ENCODE data around the gene DHX36.

DNA sequence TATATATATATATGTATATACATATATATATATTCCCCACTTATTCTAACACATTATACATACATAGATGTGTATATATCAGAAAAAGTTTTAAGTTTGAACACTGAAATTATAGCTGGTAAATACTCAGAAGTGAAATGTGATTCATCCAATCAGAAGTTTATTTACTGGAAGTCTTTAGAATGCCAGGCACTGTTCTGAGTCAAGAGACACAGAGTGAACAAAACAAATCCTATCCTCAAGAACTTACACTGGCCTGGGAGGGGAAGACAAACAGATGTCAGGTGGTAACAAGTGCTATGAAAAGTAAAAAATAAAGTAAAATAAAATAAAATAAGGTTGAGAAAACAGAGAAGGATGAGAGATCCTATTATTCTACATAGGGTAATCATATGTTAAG, 13.4 kb downstream of the DHX36 start:
- TF ChIP-seq, protein P1, sequence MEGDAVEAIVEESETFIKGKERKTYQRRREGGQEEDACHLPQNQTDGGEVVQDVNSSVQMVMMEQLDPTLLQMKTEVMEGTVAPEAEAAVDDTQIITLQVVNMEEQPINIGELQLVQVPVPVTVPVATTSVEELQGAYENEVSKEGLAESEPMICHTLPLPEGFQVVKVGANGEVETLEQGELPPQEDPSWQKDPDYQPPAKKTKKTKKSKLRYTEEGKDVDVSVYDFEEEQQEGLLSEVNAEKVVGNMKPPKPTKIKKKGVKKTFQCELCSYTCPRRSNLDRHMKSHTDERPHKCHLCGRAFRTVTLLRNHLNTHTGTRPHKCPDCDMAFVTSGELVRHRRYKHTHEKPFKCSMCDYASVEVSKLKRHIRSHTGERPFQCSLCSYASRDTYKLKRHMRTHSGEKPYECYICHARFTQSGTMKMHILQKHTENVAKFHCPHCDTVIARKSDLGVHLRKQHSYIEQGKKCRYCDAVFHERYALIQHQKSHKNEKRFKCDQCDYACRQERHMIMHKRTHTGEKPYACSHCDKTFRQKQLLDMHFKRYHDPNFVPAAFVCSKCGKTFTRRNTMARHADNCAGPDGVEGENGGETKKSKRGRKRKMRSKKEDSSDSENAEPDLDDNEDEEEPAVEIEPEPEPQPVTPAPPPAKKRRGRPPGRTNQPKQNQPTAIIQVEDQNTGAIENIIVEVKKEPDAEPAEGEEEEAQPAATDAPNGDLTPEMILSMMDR (IDR thresholded peaks at IDR 0.05) = no peak
- TF ChIP-seq POLR2A (IDR thresholded peaks at IDR 0.05) (no peak), EP300 (IDR thresholded peaks at IDR 0.05) (no peak)
